GM12878 (cell line): ENCODE data around the gene DNAJC22. TPM values are rescaled to one million over a fixed set of nuclear protein-coding genes. Genes with fewer than 3 reads are reported as not detected.

Source experiments
- ATAC-seq: fragments of 200-7000 bp; cut with Tn5 transposase; 3 replicates; pipeline ENCODE4 v1.9.1; 2020; ENCODE audit warnings: mild to moderate bottlenecking, moderate library complexity
- BruUV-seq: library from RNA; stranded (reverse); fragments of 400-500 nt; replicated peaks from 2 replicates; lab custom pipeline; 2021; lab: Mats Ljungman, UMichigan
- CTCF ChIA-PET: fragments of 300-600 bp; sonication (Branson Sonifier 250); formaldehyde crosslinking; extraction: SDS; loops from one replicate; lab custom pipeline; 2021; ENCODE audit warnings: inconsistent platforms; lab: Yijun Ruan, JAX
- POLR2A ChIA-PET: fragments of 350-600 bp; formaldehyde crosslinking; extraction: SDS; loops from one replicate; lab custom pipeline; 2021; ENCODE audit warnings: inconsistent platforms; lab: Charles Lee
- RAD21 ChIA-PET: fragments of 300-600 bp; sonication (Branson Sonifier 250); formaldehyde crosslinking; loops from one replicate; lab custom pipeline; 2023; ENCODE audit warnings: antibody characterized with exemption; ENCODE audit not compliant: unreplicated experiment; lab: Charles Lee
- SMC1A ChIA-PET: fragments of 300-600 bp; sonication (Branson Sonifier 250); formaldehyde crosslinking; loops from one replicate; lab custom pipeline; 2023; ENCODE audit not compliant: unreplicated experiment, uncharacterized antibody; lab: Charles Lee
- DNase-seq: peaks from one replicate; pipeline ENCODE4 v3.0.0-alpha.2; 2011; ENCODE audit warnings: low read depth, low spot score
- FAIRE-seq: peaks from 3 replicates; lab custom pipeline; 2011; peaks lifted over from hg19 to GRCh38; lab: Jason Lieb, UNC
- H2AFZ ChIP-seq: 2 replicates; pipeline ENCODE4 v1.6.0; 2011; ENCODE audit warnings: low read depth, low read length, control low read depth; ENCODE audit not compliant: control insufficient read depth
- H3K27ac ChIP-seq: 2 replicates; pipeline ENCODE4 v1.5.1; 2011; ENCODE audit warnings: control low read depth; ENCODE audit not compliant: control insufficient read depth, insufficient read depth
- H3K27me3 ChIP-seq, 2 experiments: replicated peaks in 1 of 2; 2 replicates each; pipeline versions ENCODE4 v1.6.0 to v1.6.1; 2011; ENCODE audit warnings: low read length in 1 of 2; ENCODE audit not compliant: control insufficient read depth in 2 of 2, insufficient read depth in 2 of 2
- H3K36me3 ChIP-seq, 2 experiments: 2 replicates each; pipeline ENCODE4 v1.5.1; 2011; ENCODE audit warnings: low read length in 1 of 2; ENCODE audit not compliant: control insufficient read depth in 2 of 2, insufficient read depth in 2 of 2
- H3K4me1 ChIP-seq: 2 replicates; pipeline ENCODE4 v1.6.1; 2011; ENCODE audit warnings: mild to moderate bottlenecking, low read length, moderate library complexity, mixed read lengths; ENCODE audit not compliant: control insufficient read depth, insufficient read depth
- H3K4me2 ChIP-seq: 2 replicates; pipeline ENCODE4 v1.6.0; 2011; ENCODE audit warnings: control low read depth; ENCODE audit not compliant: control insufficient read depth, insufficient read depth
- H3K4me3 ChIP-seq: fragments of 200-600 bp; sonication (generic); 2 replicates; pipeline ENCODE4 v1.5.1; 2016
- H3K79me2 ChIP-seq: 2 replicates; pipeline ENCODE4 v1.6.0; 2011; ENCODE audit warnings: low read length; ENCODE audit not compliant: control insufficient read depth, insufficient read depth
- H3K9ac ChIP-seq: 2 replicates; pipeline ENCODE4 v1.8.0; 2011; ENCODE audit warnings: low read length, control low read depth, mixed read lengths; ENCODE audit not compliant: control insufficient read depth, insufficient read depth
- H3K9me3 ChIP-seq: replicated peaks from 3 replicates; pipeline ENCODE4 v1.5.1; 2011; ENCODE audit warnings: mild to moderate bottlenecking, low read length; ENCODE audit not compliant: control insufficient read depth, insufficient read depth
- H4K20me1 ChIP-seq: 2 replicates; pipeline ENCODE4 v1.6.0; 2011; ENCODE audit not compliant: control insufficient read depth, insufficient read depth
- NFXL1 ChIP-seq: fragments of 450-650 bp; IDR thresholded peaks from 2 replicates; pipeline ENCODE4 v1.6.1; 2017; ENCODE audit warnings: antibody characterized with exemption, mild to moderate bottlenecking, borderline replicate concordance
- TCF7 ChIP-seq: IDR thresholded peaks from 2 replicates; pipeline ENCODE4 v1.6.1; 2014; ENCODE audit warnings: antibody characterized with exemption, borderline replicate concordance
- WGBS: methylation state at CpG from one replicate; pipeline ENCODE4 v1.1.6; 2016; ENCODE audit warnings: low lambda C conversion rate; ENCODE audit not compliant: insufficient replicate concordance, insufficient coverage; ENCODE audit errors: missing lambda C conversion rate; 5-methylcytosine and 5-hydroxymethylcytosine counted together
- in situ Hi-C: fragments of 300-500 bp; cut with MboI; formaldehyde crosslinking; loops from 9 replicates; pipeline ENCODE4 v1.14.3; 2018; ENCODE audit warnings: mixed read lengths
- intact Hi-C: fragments of 100-400 bp; cut with micrococcal nuclease; formaldehyde crosslinking; loops from one replicate; pipeline ENCODE4 v1.14.2; 2022; ENCODE audit not compliant: unreplicated experiment
- polyA plus RNA-seq, 11 experiments: library from polyadenylated mRNA; depleted of rRNA in 4 of 11; unstranded in 6 of 11; stranded (reverse) in 5 of 11; fragments of >200 nt; fragmentation: Nextera tagmentation in 4 of 11; fragmentation: Illumina TruSeq in 1 of 11; extraction: Ambion mirVana in 4 of 11; extraction: Trizol in 1 of 11; gene quantifications; 1 replicate in 1 of 11; 2 replicates in 10 of 11; pipeline versions ENCODE4 v1.2.1 to v1.2.3, GENCODE V29; 2011 to 2016; ENCODE audit warnings: inconsistent platforms in 2 of 11, missing spikeins in 2 of 11, low read depth in 1 of 11
- total RNA-seq, 4 experiments: library from RNA; depleted of rRNA in 3 of 4; stranded (reverse); fragments of >200 nt in 3 of 4; fragmentation: Illumina TruSeq in 1 of 4; extraction: Trizol in 1 of 4; gene quantifications; 2 replicates each; pipeline versions ENCODE4 v1.2.1 to v1.2.3, GENCODE V29; 2013 to 2021
- TF ChIP-seq, protein P1 (sequence below): IDR thresholded peaks from 2 replicates; pipeline ENCODE4 v1.6.1; 2012; ENCODE audit warnings: improper control_type of control experiment, low read depth, low read length; ENCODE audit not compliant: insufficient replicate concordance
- TF ChIP-seq, protein P2 (sequence below): fragments of 450-650 bp; IDR thresholded peaks from 2 replicates; pipeline ENCODE4 v1.6.1; 2016; ENCODE audit warnings: mild to moderate bottlenecking

The DNAJC22 gene
- total and polyA plus RNA-seq, 10 of the 15 experiments (the other 5 are each of a cell fraction or from before 2014, with no cell fraction given) = 0.06 to 0.61 (median 0.13) TPM; not detected in 3

DNA sequence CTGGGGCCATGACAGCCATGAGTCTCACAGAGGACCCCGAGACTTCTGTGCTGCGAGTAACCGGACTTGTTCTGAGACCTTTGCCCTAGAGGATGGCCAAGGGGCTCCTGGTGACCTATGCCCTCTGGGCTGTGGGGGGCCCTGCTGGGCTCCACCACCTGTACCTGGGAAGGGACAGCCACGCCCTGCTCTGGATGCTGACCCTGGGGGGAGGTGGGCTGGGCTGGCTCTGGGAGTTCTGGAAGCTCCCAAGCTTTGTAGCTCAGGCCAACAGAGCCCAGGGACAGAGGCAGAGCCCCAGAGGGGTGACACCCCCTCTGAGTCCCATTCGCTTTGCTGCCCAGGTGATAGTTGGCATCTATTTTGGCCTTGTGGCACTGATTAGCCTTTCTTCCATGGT, 2.1 kb downstream of the DNAJC22 start:
- H2AFZ ChIP-seq = no peak overlapping the region
- no peaks in the 10 kb centered on the region for H3K9me3 ChIP-seq
- no peak overlapping the region for H3K27ac ChIP-seq
- 77% methylated on average over 5 of the region's 5 CpGs for WGBS
- no peaks in the 10 kb centered on the region for H3K79me2 ChIP-seq
- FAIRE-seq = no peak
- no peak overlapping the region for H3K4me3 ChIP-seq
- H3K9ac ChIP-seq = no peak overlapping the region
- BruUV-seq = no TSS peak
- no peak for DNase-seq
- ChIA-PET CTCF (interaction anchor here (0.8 to 9.5 kb wide), 10 partner anchors 10 to 232 kb away, joined by 3 to 231 read pairs (median 8); partner anchors contain the start of genes KCNH3, PRPH and TROAP), POLR2A (interaction anchor here (0.6 kb wide), 1 partner anchor 11 kb away, joined by 3 read pairs; no protein-coding TSS in a partner anchor), SMC1A (interaction anchor here (1.1 to 25.7 kb wide), 3 partner anchors 9 to 165 kb away, joined by 4 to 740 read pairs (median 30); no protein-coding TSS in a partner anchor), RAD21 (interaction anchor here (0.9 to 4.5 kb wide), 6 partner anchors 9 to 168 kb away, joined by 3 to 54 read pairs (median 4); no protein-coding TSS in a partner anchor)
- H4K20me1 ChIP-seq = no peaks in the 10 kb centered on the region; the same call in 1 of the 2 replicates
- no peak for ATAC-seq
- in situ Hi-C loops (no loop called here), intact Hi-C loops (no loop called here)
- peaks cover 8 to 20% of the 10 kb centered on the region in 2 experiments for H3K27me3 ChIP-seq
- no peak overlapping the region for H3K4me2 ChIP-seq
- peaks cover 23% of the 10 kb centered on the region for H3K4me1 ChIP-seq
- no peaks in the 10 kb centered on the region for H3K36me3 ChIP-seq
- TF ChIP-seq NFXL1 (no peak), TCF7 (no peak)
- TF ChIP-seq, protein P1, sequence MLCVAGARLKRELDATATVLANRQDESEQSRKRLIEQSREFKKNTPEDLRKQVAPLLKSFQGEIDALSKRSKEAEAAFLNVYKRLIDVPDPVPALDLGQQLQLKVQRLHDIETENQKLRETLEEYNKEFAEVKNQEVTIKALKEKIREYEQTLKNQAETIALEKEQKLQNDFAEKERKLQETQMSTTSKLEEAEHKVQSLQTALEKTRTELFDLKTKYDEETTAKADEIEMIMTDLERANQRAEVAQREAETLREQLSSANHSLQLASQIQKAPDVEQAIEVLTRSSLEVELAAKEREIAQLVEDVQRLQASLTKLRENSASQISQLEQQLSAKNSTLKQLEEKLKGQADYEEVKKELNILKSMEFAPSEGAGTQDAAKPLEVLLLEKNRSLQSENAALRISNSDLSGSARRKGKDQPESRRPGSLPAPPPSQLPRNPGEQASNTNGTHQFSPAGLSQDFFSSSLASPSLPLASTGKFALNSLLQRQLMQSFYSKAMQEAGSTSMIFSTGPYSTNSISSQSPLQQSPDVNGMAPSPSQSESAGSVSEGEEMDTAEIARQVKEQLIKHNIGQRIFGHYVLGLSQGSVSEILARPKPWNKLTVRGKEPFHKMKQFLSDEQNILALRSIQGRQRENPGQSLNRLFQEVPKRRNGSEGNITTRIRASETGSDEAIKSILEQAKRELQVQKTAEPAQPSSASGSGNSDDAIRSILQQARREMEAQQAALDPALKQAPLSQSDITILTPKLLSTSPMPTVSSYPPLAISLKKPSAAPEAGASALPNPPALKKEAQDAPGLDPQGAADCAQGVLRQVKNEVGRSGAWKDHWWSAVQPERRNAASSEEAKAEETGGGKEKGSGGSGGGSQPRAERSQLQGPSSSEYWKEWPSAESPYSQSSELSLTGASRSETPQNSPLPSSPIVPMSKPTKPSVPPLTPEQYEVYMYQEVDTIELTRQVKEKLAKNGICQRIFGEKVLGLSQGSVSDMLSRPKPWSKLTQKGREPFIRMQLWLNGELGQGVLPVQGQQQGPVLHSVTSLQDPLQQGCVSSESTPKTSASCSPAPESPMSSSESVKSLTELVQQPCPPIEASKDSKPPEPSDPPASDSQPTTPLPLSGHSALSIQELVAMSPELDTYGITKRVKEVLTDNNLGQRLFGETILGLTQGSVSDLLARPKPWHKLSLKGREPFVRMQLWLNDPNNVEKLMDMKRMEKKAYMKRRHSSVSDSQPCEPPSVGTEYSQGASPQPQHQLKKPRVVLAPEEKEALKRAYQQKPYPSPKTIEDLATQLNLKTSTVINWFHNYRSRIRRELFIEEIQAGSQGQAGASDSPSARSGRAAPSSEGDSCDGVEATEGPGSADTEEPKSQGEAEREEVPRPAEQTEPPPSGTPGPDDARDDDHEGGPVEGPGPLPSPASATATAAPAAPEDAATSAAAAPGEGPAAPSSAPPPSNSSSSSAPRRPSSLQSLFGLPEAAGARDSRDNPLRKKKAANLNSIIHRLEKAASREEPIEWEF = no peak
- TF ChIP-seq, protein P2, sequence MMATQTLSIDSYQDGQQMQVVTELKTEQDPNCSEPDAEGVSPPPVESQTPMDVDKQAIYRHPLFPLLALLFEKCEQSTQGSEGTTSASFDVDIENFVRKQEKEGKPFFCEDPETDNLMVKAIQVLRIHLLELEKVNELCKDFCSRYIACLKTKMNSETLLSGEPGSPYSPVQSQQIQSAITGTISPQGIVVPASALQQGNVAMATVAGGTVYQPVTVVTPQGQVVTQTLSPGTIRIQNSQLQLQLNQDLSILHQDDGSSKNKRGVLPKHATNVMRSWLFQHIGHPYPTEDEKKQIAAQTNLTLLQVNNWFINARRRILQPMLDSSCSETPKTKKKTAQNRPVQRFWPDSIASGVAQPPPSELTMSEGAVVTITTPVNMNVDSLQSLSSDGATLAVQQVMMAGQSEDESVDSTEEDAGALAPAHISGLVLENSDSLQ = no peak
